CD14-positive monocyte (primary cell): ENCODE measurements around the gene USP49. TPM values are rescaled to one million over a fixed set of nuclear protein-coding genes. Genes with fewer than 3 reads are reported as not detected.

Experiments used
- DNase-seq, 3 donors: peaks; one replicate each; pipeline ENCODE4 v3.0.0-alpha.2; 2011 to 2022
- H2AFZ ChIP-seq: 2 replicates; pipeline ENCODE4 v1.6.0; 2012; ENCODE audit warnings: mild to moderate bottlenecking, low read depth, low read length, inconsistent platforms; ENCODE audit not compliant: insufficient read depth, poor library complexity, severe bottlenecking
- H3K27ac ChIP-seq, 2 donors: 1 replicate in 1 of 2; 2 replicates in 1 of 2; pipeline ENCODE4 v1.5.1; 2012 to 2013; ENCODE audit warnings: low read length in 2 of 2, control low read depth in 1 of 2, inconsistent platforms in 1 of 2, low read depth in 1 of 2, mild to moderate bottlenecking in 1 of 2
- H3K27me3 ChIP-seq, 2 donors: one replicate each; pipeline versions ENCODE4 v1.6.0 to v1.6.1; 2011 to 2013; ENCODE audit warnings: low read length in 2 of 2; ENCODE audit not compliant: control insufficient read depth in 2 of 2, insufficient read depth in 2 of 2
- H3K36me3 ChIP-seq, 2 donors: replicated peaks in 1 of 2; 1 replicate in 1 of 2; 2 replicates in 1 of 2; pipeline versions ENCODE4 v1.5.1 to v1.6.1; 2012 to 2013; ENCODE audit warnings: low read length in 2 of 2, control low read depth in 1 of 2, inconsistent platforms in 1 of 2, mild to moderate bottlenecking in 1 of 2; ENCODE audit not compliant: insufficient read depth in 2 of 2, control insufficient read depth in 1 of 2
- H3K4me1 ChIP-seq, 2 donors: 1 replicate in 1 of 2; 2 replicates in 1 of 2; pipeline versions ENCODE4 v1.5.1 to v1.6.1; 2012 to 2013; ENCODE audit warnings: low read length in 2 of 2, control low read depth in 1 of 2, inconsistent platforms in 1 of 2, mild to moderate bottlenecking in 1 of 2, moderate library complexity in 1 of 2; ENCODE audit not compliant: insufficient read depth in 2 of 2, control insufficient read depth in 1 of 2
- H3K4me2 ChIP-seq: replicated peaks from 2 replicates; pipeline ENCODE3; 2012; ENCODE audit warnings: low read length, moderate library complexity, mild to moderate bottlenecking; ENCODE audit not compliant: poor library complexity, severe bottlenecking; ENCODE audit errors: extremely low read depth
- H3K4me3 ChIP-seq, 3 experiments: fragments of 200-600 bp in 1 of 3; sonication (generic) in 1 of 3; replicated peaks in 1 of 3; 1 replicate in 2 of 3; 2 replicates in 1 of 3; pipeline ENCODE4 v1.5.1; 2011 to 2013; ENCODE audit warnings: low read length in 3 of 3, mild to moderate bottlenecking in 3 of 3, control low read depth in 2 of 3, low read depth in 2 of 3, inconsistent platforms in 1 of 3, moderate library complexity in 1 of 3
- H3K79me2 ChIP-seq: 2 replicates; pipeline ENCODE4 v1.6.0; 2012; ENCODE audit warnings: mild to moderate bottlenecking, control low read depth, inconsistent platforms, low read length, moderate library complexity; ENCODE audit not compliant: insufficient read depth
- H3K9ac ChIP-seq: 2 replicates; pipeline ENCODE4 v1.6.0; 2017; ENCODE audit warnings: low read length, mild to moderate bottlenecking; ENCODE audit not compliant: insufficient read depth, poor library complexity, severe bottlenecking
- H3K9me3 ChIP-seq, 2 donors: replicated peaks in 1 of 2; 1 replicate in 1 of 2; 2 replicates in 1 of 2; pipeline versions ENCODE4 v1.5.1 to v1.6.1; 2012 to 2013; ENCODE audit warnings: low read length in 2 of 2, control low read depth in 1 of 2; ENCODE audit not compliant: control insufficient read depth in 1 of 2, insufficient read depth in 1 of 2
- H4K20me1 ChIP-seq: 2 replicates; pipeline ENCODE4 v1.6.0; 2012; ENCODE audit warnings: mild to moderate bottlenecking, low read length, control low read depth, moderate library complexity; ENCODE audit not compliant: insufficient read depth
- H3K27ac Mint-ChIP-seq, 7 donors: one replicate each; pipeline ENCODE4 v1.8.0; 2020; ENCODE audit warnings: mild to moderate bottlenecking in 7 of 7, mixed read lengths in 7 of 7, moderate library complexity in 6 of 7, inconsistent platforms in 2 of 7
- H3K27me3 Mint-ChIP-seq, 3 donors: one replicate each; pipeline ENCODE4 v1.8.0; 2021 to 2022; ENCODE audit warnings: low read depth in 3 of 3, mild to moderate bottlenecking in 3 of 3, mixed read lengths in 3 of 3, moderate library complexity in 3 of 3, inconsistent platforms in 1 of 3
- H3K36me3 Mint-ChIP-seq, 2 donors: one replicate each; pipeline ENCODE4 v1.8.0; 2020; ENCODE audit warnings: mixed read lengths in 2 of 2, inconsistent platforms in 1 of 2, mild to moderate bottlenecking in 1 of 2
- H3K4me1 Mint-ChIP-seq: one replicate; pipeline ENCODE4 v1.8.0; 2020; ENCODE audit warnings: mild to moderate bottlenecking, mixed read lengths
- H3K4me3 Mint-ChIP-seq, 2 donors: one replicate each; pipeline ENCODE4 v1.8.0; 2020; ENCODE audit warnings: mild to moderate bottlenecking in 2 of 2, mixed read lengths in 2 of 2, moderate library complexity in 1 of 2
- H3K9me3 Mint-ChIP-seq, 7 donors: one replicate each; pipeline ENCODE4 v1.8.0; 2020 to 2022; ENCODE audit warnings: mixed read lengths in 7 of 7, mild to moderate bottlenecking in 6 of 7, moderate library complexity in 6 of 7, inconsistent platforms in 2 of 7
- WGBS: methylation state at CpG from one replicate; pipeline ENCODE4 v1.1.5; 2013; ENCODE audit warnings: missing lambda C conversion rate; ENCODE audit not compliant: insufficient coverage; 5-methylcytosine and 5-hydroxymethylcytosine counted together
- intact Hi-C, 2 donors: fragments of 100-400 bp; cut with micrococcal nuclease; formaldehyde crosslinking; loops; one replicate each; pipeline versions ENCODE4 v1.15.0 to v1.15.1; 2023
- polyA plus RNA-seq, 3 donors: library from polyadenylated mRNA; depleted of rRNA in 1 of 3; unstranded in 2 of 3; stranded (reverse) in 1 of 3; fragments of 300-500 nt in 2 of 3; fragments of >200 nt in 1 of 3; fragmentation: Illumina TruSeq in 2 of 3; gene quantifications; 1 replicate in 2 of 3; 2 replicates in 1 of 3; pipeline ENCODE4 v1.2.3, GENCODE V29; 2012 to 2021
- TF ChIP-seq, protein P1 (sequence below): fragments of 200-600 bp; IDR thresholded peaks from one replicate; pipeline ENCODE4 v1.8.0; 2022; ENCODE audit warnings: antibody characterized with exemption, mild to moderate bottlenecking

USP49 gene
- polyA plus RNA-seq, 3 donors, result 0.08 to 4.8 (median 0.37) TPM

DNA sequence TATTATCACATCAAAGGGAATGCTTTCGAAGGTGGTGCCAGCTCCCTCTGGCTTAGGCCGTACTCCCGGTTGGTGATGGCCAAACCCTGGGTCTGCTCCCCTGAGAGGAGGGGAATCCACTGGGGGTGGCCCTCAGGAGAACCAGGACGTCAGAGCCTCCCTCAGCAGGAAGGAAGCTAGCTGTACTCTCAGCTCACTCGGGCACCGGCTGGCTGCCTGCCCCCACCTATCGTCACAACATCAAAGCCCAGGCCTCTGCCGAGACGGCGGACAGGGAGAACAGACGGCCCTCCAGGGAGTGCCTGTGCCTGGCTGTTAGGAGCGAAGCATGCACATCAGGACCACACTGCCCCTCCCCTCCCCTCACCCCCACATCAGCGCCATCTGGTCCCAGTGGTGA is 138.8 kb downstream of the USP49 start:
- H3K36me3 Mint-ChIP-seq, result no peaks in the 10 kb centered on the region
- DNase-seq, result no peak
- Histone ChIP-seq H4K20me1 (no peaks in the 10 kb centered on the region), H3K27ac (no peak overlapping the region), H3K9me3 (no peaks in the 10 kb centered on the region), H3K79me2 (no peaks in the 10 kb centered on the region), H3K27me3 (no peaks in the 10 kb centered on the region), H3K4me2 (no peak overlapping the region), H2AFZ (no peak overlapping the region), H3K4me1 (no peaks in the 10 kb centered on the region), H3K9ac (no peak overlapping the region), H3K36me3 (no peaks in the 10 kb centered on the region), H3K4me3 (no peak overlapping the region)
- 48% methylated on average over 12 of the region's 13 CpGs for WGBS
- H3K4me3 Mint-ChIP-seq, result no peak overlapping the region
- H3K4me1 Mint-ChIP-seq, result no peaks in the 10 kb centered on the region
- intact Hi-C loops, result no loop called here
- peaks cover 7% of the 10 kb centered on the region in 3 donors for H3K27me3 Mint-ChIP-seq
- no peak overlapping the region for H3K27ac Mint-ChIP-seq
- TF ChIP-seq, protein P1, sequence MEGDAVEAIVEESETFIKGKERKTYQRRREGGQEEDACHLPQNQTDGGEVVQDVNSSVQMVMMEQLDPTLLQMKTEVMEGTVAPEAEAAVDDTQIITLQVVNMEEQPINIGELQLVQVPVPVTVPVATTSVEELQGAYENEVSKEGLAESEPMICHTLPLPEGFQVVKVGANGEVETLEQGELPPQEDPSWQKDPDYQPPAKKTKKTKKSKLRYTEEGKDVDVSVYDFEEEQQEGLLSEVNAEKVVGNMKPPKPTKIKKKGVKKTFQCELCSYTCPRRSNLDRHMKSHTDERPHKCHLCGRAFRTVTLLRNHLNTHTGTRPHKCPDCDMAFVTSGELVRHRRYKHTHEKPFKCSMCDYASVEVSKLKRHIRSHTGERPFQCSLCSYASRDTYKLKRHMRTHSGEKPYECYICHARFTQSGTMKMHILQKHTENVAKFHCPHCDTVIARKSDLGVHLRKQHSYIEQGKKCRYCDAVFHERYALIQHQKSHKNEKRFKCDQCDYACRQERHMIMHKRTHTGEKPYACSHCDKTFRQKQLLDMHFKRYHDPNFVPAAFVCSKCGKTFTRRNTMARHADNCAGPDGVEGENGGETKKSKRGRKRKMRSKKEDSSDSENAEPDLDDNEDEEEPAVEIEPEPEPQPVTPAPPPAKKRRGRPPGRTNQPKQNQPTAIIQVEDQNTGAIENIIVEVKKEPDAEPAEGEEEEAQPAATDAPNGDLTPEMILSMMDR, result no peak
- H3K9me3 Mint-ChIP-seq, result no peaks in the 10 kb centered on the region

DNA sequence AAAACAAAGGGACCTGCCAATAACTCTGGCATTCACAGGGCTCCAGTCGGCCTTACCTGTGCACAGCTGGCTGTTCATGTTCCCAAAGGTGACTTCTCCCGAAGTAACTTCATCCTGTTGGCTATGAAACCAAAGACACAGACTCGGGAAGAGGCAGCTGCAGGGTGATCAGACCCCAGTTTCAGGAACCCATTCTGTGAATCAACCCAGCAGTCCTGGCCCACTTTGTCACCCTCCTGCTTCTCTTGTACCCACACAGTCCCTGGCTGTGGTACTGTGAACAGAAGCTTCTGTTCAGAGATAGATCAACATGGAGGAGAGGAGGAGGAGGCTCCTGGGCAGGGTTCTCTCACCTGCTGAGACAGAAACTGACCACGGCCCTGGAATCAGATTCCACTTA is 139.3 kb downstream of the USP49 start:
- no peak for DNase-seq
- no peak overlapping the region for H3K27ac Mint-ChIP-seq
- no peaks in the 10 kb centered on the region for H3K9me3 Mint-ChIP-seq
- no peaks in the 10 kb centered on the region for H3K79me2 ChIP-seq
- WGBS, result 93% methylated on average over 4 of the region's 4 CpGs
- no peak overlapping the region for H3K9ac ChIP-seq
- H3K36me3 Mint-ChIP-seq, result no peaks in the 10 kb centered on the region
- intact Hi-C loops, result no loop called here
- H2AFZ ChIP-seq, result no peak overlapping the region
- H3K9me3 ChIP-seq, result no peaks in the 10 kb centered on the region
- TF ChIP-seq, protein P1, result no peak
- no peak overlapping the region for H3K27ac ChIP-seq
- no peaks in the 10 kb centered on the region for H3K36me3 ChIP-seq
- H3K4me1 ChIP-seq, result no peaks in the 10 kb centered on the region
- no peak overlapping the region for H3K4me3 ChIP-seq
- H3K27me3 Mint-ChIP-seq, result peaks cover 7% of the 10 kb centered on the region in 3 donors
- H3K4me3 Mint-ChIP-seq, result no peak overlapping the region
- no peaks in the 10 kb centered on the region for H3K4me1 Mint-ChIP-seq
- no peak overlapping the region for H3K4me2 ChIP-seq
- H4K20me1 ChIP-seq, result no peaks in the 10 kb centered on the region
- H3K27me3 ChIP-seq, result no peaks in the 10 kb centered on the region
